GM19438 (cell line): ENCODE measurements around the gene GALNT2.

Experiments
- ATAC-seq: cut with Tn5 transposase; IDR thresholded peaks from one replicate; pipeline ENCODE4 v1.9.1; 2021; ENCODE audit warnings: low read depth; ENCODE audit not compliant: unreplicated experiment

GALNT2 gene

DNA sequence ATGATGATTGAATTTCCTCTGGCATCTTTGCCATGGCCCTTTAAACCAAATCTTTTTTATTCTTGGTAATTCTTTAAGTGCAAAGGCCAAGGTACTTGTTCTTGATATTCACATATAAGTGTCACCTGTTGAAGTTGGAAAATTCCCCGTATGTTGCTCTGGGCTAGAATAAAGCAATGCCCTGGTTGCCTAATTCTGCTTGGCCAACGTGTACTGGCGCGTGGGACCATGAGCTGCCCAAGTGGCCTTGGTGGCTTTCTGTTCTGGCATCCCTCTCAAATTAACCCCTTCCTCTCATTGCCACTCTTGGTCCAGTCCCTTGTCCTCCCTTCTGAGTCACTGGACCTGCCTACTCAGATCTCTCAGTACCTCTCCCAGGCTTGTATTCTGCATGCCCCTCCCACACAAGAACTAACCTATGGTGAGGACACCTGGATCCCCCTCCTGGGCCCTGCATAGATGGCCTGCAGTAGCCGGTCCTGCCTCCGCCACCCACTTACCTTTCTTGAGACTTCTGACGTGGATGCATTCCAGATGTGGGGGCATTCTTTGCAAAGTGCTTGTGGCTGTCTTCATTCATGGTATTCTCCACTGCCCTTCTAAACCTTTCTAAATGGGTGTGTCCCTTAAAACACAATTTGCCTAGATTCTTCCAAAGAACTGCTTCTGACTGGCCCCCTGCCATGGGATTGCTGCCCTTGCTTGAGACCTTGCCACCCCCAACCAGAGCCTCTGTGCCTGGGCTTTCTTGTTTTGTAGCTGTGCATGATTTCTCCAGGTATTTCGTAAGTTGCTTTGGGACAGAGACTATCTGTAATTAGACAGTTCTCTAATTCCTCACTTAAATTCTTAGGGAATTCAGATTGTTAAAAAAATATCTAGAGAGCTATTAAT is 152.4 kb downstream of the GALNT2 start:
- no peak for ATAC-seq

DNA sequence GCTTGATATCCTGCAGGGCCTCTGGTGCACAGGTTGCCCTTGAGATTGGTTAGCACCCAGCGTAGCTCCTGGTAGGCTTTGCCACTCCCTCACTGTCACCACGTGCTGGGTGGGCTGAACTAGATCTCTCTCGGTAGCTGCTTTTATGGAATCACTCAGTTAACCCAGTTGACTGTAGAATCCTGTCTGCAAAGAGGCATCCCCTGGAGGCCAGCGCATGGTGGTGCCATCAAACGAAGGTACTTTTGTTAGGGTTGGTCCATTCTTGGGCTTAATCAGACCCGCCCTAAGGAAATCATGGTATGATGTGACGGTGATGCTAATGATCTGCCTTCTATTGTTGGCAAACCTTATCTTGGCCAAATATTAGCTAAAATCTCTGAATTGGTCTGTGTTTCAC is 153.4 kb downstream of the GALNT2 start:
- ATAC-seq: no peak

DNA sequence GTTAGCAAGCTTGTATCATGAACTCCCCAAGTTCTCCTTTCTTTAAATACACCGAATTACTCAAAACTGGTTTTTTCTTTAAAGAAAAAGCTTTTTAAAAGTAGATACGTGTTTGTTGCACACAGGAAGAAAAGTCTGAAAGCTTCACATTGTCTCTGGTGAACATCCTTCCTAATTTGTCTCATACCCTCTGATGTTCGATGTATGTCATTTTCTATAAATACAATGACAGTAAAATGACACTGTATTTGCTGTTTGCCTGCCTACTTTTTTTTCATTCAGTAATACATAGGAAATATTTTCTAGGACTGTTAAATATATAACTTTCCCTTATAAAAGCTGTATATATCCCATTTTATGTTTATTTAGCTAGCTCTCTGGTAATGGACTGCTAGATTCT is 153.9 kb downstream of the GALNT2 start:
- no peak for ATAC-seq

DNA sequence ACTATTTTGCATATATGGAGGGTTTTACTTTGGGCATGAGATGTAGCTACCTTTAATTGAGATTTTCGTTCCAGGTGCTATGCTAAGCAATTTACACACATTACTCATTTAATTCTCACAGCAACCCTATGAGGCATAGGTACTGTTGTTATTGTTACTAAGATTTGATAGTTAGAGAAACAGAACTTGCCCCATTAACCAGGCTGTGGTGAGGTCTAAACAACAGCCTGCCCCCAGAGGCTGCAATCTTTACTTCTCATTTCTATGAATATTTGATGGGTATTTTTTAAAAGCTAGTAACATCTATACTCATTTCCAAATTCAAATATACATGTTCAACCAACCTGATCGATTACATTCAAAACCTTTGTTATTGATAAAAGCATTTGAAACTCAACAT is 155.6 kb downstream of the GALNT2 start:
- no peak for ATAC-seq

DNA sequence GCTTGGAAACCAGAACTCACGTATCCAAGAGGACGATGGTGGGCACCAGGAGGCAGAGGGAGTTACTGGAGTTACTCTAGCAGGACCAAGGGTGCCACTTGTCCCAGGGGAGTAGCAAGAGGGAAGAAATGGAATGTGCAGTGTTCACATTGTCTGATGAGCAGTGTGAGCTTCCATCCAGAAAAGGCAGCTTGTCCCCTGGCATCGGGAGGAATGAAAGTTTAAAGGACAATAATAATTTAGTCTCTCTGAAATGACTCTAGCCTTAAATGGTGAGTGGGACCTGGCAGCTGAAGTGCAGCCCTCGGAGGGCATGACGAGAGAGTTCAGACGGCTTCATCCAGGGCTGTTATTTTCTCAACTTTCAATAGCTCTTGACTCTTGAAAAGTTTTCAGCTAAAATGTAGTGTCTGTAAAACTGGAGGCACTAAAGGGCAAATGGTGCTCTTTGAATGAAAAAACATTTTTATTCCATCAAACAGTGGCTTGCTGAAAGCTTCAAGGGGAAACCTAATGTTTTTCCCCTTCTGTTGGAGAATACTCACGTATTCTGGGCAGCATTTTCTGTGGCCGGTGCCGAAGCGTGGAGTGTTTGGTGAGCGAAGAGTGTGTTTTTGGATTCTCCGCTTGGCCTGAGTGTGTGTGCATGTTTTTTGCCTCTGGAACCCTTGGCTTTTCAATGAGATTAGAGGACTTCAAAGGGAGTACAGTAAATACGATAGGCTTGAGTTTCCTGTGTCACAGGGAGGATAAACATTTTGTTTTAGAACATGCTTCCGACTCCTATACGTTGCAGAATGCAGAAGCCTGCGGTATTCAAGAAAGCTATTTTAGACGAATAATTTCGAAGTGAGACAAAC is 157.3 kb downstream of the GALNT2 start:
- ATAC-seq: no peak

DNA sequence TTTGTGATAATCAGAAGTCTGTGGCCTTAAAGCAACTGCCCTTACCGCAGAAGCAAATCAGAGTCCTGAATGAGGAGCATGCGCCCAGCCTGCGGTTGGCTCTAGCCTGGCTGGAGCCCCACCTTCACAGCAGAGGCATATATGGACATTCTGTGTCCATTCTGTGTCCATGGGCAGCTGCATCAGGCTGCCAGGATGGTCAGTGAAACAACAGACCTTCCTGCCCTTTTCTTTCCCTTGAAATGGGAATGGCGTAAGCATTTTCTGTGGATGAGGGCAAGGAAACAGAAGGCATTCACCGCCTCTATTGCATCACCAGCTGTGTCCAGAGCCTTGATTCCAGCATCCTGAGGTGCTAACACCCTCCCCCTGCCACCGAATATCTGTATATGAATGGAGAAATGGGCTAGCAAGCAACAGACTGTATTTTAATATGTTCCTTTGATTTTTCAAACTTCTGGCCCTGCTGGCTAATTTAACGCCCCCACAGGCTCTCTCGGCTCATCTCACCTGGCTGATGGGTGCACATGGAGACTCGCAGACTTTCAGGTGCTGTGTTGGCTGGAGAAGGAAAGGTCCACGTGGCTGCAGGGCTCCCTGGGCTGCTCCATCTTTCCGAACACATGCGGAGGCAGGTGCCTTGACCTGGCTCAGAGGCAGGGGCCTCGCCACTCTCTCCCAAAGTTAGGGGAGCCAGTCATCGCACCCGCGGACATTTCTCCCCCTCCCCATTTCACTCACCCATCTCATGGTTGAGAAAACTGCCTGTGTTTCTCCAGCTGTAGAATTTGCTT is 159.2 kb downstream of the GALNT2 start:
- ATAC-seq: no peak

DNA sequence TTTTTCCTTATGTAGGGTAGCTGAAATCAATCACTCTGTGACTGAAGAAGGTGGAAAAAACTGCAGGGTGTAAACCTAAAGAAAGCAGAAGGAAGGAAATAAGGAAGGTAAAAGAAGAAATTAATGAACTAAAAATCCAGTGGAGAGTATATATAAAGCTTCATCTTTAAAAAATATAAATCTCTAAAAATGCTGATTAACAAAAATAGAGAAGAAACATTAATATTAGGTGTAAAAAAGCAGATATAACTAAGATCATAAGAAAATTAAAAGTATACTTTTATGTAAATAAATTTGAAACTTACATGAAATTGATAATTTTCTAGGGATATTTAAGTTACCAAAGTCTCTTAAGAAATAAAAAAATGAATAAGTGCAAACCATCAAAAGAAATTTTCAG is 159.8 kb downstream of the GALNT2 start:
- no peak for ATAC-seq

DNA sequence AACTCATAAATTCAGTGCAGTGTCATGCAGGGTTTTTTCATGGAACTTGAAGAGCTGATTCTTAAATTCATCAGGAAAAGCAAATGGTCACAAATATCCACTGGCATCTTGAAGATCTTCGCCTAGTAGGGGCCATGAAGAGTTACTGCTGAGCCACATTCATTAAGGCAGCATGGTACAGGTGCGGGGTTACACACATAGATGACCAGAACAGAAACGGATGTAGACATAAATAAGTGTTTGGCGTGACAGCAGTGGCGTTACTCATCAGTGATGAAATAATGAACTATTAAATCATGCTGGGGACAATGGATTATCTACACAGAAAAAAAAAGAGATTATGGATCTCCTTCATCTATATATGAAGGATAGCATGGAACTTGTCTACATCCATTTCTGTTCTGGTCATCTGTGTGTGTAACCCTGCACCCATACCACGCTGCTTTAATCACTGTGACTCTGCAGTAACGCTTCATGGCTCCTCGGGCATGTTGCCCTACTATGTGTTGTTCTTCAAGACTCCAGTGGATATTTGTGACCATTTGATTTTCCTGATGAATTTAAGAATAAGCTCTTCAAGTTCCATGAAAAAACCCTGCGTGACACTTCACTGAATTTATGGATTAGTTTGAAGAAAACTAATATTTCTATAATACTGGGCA is 161.3 kb downstream of the GALNT2 start:
- no peak for ATAC-seq

DNA sequence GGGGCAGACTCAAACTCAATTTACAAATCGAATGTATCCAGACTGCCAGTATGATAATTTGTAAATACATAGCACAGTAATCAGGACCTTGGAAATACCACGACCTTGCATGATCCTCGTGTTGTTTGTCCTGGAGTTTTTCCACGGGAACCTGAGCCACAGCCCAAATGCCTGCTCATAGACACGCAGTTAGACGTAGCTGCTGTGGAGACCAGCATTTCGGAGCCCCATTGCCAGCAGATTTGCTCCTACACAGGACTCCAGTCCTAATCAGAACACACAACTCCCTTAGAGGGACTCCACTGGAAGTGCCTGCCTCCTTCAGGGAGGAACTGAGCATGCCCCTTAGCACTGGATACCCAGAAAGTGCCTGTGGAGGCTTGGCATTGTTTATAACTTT is 163.2 kb downstream of the GALNT2 start:
- no peak for ATAC-seq

DNA sequence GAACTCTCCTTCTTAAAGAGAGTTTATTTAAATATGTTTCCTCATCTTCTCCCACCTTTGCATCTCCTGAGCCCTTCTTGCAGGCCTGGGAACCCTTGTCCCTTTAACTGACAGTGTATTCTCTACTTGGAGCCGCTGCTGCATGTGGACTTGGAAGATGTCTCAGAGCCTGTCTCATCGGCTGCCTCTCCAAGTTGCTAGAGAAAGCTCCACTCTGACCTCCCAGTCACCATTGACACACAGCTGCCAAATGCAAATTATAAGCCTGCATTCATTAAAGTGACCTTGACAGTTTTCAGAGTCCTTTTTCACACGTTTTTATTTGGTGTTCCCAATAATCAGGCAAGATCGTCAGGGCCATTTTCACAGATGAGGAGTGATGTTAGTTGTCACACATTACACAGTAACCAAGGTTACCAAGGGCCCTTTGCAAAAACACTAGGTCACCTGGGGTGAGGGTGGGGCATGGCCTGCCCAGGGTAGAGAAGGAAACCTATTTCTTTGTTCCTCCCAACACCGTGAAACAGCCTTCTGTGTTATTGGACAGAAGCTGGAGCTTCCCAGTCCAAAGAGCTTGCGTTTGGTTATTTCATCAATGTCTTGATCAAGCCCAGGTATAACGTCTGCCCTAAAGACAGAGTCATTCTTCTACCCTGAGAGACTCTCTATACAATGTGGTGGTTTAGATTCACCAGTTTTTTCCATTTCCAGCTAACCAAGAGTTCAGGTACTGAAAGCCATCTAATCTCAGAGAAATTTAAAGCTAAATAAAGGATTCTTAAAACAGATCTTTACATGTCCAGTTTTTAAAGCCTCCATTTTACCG is 164.1 kb downstream of the GALNT2 start:
- no peak for ATAC-seq

DNA sequence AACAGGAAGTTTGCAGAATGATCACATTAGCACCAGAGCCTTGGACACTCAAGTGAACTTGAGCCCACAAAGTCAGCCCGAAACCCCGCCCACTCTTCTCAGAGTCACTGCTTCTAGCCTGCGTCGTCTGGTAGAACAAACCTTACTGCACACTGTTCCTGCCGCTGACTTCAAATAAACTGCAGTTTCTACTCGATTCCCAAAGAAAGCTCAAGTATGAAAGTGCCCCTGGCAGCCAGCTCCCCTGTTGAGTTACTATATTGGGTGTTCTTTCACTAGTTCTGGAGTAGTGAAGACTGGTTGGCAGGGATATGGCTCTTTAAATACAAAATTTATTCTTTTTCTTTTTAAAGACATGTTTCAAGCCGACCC is 164.7 kb downstream of the GALNT2 start:
- ATAC-seq: no peak

DNA sequence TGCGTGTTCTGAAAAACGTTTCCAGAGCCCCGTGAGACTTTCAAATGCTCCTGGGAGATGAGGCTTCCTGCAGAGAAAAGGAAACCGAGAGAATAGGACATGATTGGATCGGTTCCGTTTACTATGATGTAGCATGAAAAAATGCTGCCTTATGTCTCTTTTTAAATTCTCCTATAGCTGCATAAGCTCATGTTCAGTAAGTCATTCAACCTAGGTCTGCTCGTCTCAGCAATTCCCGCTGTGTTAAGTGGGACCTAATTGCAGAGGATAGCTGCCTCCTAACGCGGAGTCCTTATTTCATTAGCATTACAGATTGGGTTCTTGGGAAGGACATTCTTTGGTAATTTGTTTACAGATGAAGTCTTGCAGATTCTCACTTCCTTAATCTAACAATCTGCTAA is 165.3 kb downstream of the GALNT2 start:
- no peak for ATAC-seq

DNA sequence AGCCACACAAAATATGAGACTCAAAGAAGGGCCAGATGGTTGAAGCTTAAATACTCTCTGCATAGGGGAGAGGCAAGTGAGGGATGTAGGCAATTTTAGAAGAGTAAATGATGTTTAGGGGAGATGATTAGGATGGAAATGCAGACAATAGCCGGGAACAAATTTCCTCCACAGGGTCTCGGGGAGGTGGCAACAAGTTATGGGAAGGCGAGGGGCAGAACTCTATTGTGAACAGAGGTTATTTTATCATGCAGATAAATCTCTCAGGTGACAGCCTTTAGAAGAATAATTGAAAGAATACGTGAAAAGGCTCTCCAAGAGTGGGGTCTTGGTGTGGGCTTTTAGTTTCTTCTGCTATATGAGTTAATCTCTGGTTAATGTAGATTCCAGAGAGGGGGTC is 166.7 kb downstream of the GALNT2 start:
- no peak for ATAC-seq

DNA sequence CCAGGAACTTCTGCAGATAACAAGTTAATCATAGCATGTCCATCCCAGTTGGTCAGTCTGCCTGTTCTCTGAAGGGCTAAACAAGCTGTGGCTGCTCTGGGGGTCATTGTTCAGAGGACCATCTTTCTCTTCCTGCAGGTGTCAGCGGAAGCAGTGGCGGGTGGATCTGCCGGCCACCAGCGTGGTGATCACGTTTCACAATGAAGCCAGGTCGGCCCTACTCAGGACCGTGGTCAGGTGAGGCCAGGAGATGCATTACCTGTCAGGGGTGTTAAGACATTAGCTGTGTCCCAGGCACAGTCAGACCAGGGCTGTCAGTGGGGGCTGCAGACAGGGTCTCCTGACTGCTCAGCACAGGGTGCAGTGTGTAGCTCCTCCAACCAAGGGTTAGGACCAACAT is 168.8 kb downstream of the GALNT2 start:
- no peak for ATAC-seq

DNA sequence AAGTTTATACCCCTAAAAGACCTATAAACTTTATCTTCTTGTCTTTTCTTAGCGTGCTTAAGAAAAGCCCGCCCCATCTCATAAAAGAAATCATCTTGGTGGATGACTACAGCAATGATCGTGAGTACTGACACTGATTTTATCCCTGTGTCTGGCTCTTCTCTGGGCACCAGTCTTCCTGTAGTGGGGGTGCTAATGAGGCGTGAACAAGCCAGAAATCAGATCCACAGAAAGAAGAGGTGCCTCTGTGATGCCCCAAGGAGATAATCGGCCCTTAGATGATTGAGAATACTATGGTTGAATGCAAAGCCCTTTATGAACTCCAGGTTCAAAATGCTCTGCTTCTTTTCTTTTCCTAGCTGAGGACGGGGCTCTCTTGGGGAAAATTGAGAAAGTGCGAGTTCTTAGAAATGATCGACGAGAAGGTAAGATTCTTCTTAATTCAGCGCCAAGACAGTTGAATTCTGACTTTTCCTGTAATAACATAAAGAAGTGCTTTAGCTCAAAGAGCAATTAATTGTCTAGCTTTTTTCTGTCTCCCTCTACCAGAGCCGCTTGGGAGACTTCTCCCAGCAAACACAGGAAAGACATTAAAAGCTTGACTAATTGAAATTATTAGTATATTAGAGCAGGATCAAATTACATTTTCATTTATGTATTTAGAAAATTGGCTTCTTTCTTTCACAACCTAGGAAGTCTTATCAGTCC is 169.4 kb downstream of the GALNT2 start:
- no peak for ATAC-seq

DNA sequence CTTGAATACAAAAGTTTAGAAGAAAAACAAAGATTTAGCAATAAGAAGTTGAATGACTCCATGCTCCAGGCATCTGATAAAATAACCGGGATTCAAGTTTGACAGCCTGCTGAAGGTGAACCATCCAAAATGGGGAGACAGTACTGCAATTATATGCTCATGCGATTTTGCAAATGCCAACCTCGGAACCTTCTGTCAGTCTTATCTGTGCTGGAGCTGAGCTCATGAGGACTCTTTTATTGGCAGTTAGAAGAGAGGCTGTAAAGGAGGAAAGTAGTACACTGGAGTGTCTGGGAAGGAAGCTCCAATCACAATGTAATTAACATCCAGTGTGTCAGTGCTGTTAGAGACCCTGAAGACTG is 170.0 kb downstream of the GALNT2 start:
- ATAC-seq: no peak

DNA sequence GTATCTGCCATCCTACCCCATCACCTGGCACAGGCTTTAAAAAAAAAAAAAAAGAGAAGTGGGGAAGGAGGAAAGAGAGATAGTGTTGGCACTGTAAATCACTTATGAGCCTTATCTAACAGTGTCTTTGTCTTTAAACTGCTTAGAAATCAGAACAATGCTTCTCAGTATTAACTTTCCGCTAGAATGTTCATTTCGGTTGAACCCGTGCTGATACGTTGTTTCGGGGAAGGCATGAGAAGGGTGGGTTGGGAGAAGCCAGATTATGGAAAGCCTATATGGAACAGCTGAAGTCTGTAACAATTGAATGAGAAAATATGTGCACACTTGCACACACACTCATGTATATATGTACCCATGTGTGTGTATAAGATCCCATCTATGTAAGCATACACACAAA is 170.8 kb downstream of the GALNT2 start:
- no peak for ATAC-seq

DNA sequence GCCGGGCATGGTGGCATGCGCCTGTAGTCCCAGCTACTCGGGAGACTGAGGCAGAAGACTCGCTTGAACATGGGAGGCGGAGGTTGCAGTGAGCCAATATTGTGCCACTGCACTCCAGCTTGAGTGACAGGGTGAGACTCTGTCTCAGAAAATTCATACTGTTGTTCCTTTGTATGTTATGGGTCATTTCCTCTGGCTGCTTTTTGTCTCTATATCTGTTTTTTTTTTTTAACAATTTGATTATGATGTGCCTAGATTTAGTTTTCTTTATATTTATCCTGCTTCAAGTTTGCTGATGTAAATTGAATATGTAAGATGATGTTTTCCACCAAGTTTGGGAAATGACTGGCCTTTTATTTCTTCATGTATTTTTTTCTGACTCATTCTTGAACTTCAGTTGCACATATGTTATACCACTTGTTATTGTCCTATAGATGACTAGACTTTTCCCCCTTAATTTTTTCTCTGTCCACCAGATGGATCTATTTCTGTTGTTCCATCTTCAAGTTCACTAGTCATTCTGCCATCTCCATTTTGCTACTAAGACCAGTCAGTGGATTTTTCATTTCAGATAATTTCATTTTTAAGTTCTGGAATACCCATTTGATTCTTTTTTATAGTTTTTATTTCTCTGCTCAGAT is 173.5 kb downstream of the GALNT2 start:
- ATAC-seq: no peak

DNA sequence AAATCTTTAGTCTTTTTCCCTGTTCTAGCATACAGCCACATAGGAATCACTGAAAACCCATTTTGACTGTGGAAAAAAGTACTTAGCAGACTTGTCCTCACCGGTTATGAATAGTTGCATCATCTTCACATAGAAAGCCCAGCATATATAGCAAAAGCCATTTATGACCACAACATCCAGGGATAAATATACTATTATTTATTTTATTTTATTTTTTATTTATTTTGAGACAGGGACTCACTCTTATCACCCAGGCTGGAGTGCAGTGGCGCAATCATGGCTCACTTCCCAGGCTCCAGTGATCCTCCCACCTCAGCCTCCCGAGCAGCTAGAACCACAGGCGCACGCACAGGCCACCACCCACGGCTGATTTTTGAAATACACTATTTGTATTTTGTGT is 175.3 kb downstream of the GALNT2 start:
- no peak for ATAC-seq
